ENCODE results near the gene TUSC1. TPM values are rescaled to one million over a fixed set of nuclear protein-coding genes. Genes with fewer than 3 reads are reported as not detected.

Gene TUSC1
- total and polyA plus RNA-seq, 7 donors: 11.8 to 25.5 (median 17.7) TPM

GRCh38 chr9:25636026-25636425 lies 42.2 kb downstream of the TUSC1 start:
- Histone ChIP-seq H3K27ac (no peak overlapping the region), H3K27me3 (no peaks in the 10 kb centered on the region), H3K36me3 (no peaks in the 10 kb centered on the region), H3K4me1 (no peaks in the 10 kb centered on the region), H3K9me3 (no peaks in the 10 kb centered on the region), H3K4me3 (no peak overlapping the region)
- TF ChIP-seq CTCF (IDR thresholded peaks at IDR 0.05) (no peak), POLR2A (IDR thresholded peaks at IDR 0.05) (no peak), EP300 (IDR thresholded peaks at IDR 0.05) (no peak), POLR2AphosphoS5 (IDR thresholded peaks at IDR 0.05) (no peak)
- DNase-seq: no peak
- 18 to 63% methylated on average over 2 of the region's 2 CpGs for WGBS, 2 donors
- intact Hi-C loops (cut with DNase I): no loop called here

GRCh38 chr9:25629231-25629630 lies 49.0 kb downstream of the TUSC1 start:
- H3K4me3 ChIP-seq: no peak overlapping the region
- no peak overlapping the region for H3K27ac ChIP-seq
- no peaks in the 10 kb centered on the region for H3K9me3 ChIP-seq
- TF ChIP-seq POLR2A (IDR thresholded peaks at IDR 0.05): no peak
- no peak for TF ChIP-seq EP300 (IDR thresholded peaks at IDR 0.05)
- no peak for TF ChIP-seq CTCF (IDR thresholded peaks at IDR 0.05)
- no peak for TF ChIP-seq POLR2AphosphoS5 (IDR thresholded peaks at IDR 0.05)
- no peak for DNase-seq
- WGBS, 2 donors: 76 to 89% methylated on average over 3 of the region's 3 CpGs
- no peaks in the 10 kb centered on the region for H3K27me3 ChIP-seq
- intact Hi-C loops (cut with DNase I): no loop called here
- no peaks in the 10 kb centered on the region for H3K4me1 ChIP-seq
- H3K36me3 ChIP-seq: no peaks in the 10 kb centered on the region
